K562 (cell line): ENCODE results near the gene COMMD1. TPM values are rescaled to one million over a fixed set of nuclear protein-coding genes. Genes with fewer than 3 reads are reported as not detected.

Experiments used
- ATAC-seq: fragments of 200-7000 bp; cut with Tn5 transposase; 3 replicates; pipeline ENCODE4 v1.9.1; 2020; ENCODE audit warnings: moderate library complexity
- BruUV-seq: library from RNA; stranded (reverse); fragments of 400-500 nt; replicated peaks from 2 replicates; lab custom pipeline; 2021; lab: Mats Ljungman, UMichigan
- CTCF ChIA-PET: fragments of 300-600 bp; formaldehyde crosslinking; extraction: SDS; loops from one replicate; lab custom pipeline; 2021; ENCODE audit warnings: low intra/inter-chr PET ratio; lab: Yijun Ruan, JAX
- POLR2A ChIA-PET: fragments of 300-600, 350-650 bp; sonication (Branson Sonifier 250); formaldehyde crosslinking; extraction: SDS; loops from one replicate; lab custom pipeline; 2021; ENCODE audit warnings: antibody characterized with exemption, inconsistent platforms; lab: Yijun Ruan, JAX
- DNase-seq, 4 experiments: peaks; one replicate each; pipeline versions ENCODE4 v3.0.0 to v3.0.0-alpha.2; 2011 to 2018; ENCODE audit warnings: low spot score in 3 of 4, mixed read lengths in 3 of 4; ENCODE audit errors: extremely low read depth in 1 of 4
- FAIRE-seq: peaks from 2 replicates; lab custom pipeline; 2011; peaks lifted over from hg19 to GRCh38; lab: Jason Lieb, UNC
- H2AFZ ChIP-seq: 2 replicates; pipeline ENCODE4 v1.6.0; 2011; ENCODE audit warnings: low read depth, low read length, control low read depth, inconsistent platforms
- H3K27ac ChIP-seq: fragments of 200-600 bp; 3 replicates; pipeline ENCODE4 v1.8.0; 2011; ENCODE audit warnings: low read depth, mild to moderate bottlenecking, control low read depth, inconsistent platforms, low read length, moderate library complexity, mixed read lengths; ENCODE audit errors: extremely low read depth
- H3K27me3 ChIP-seq, 2 experiments: fragments of 300-600 bp in 1 of 2; 2 replicates in 1 of 2; 3 replicates in 1 of 2; pipeline versions ENCODE4 v1.6.0 to v1.8.0; 2011; ENCODE audit warnings: inconsistent platforms in 2 of 2, low read length in 2 of 2, mild to moderate bottlenecking in 1 of 2, mixed read lengths in 1 of 2, moderate library complexity in 1 of 2; ENCODE audit not compliant: control insufficient read depth in 2 of 2, insufficient read depth in 2 of 2
- H3K36me3 ChIP-seq: fragments of 300-600 bp; 3 replicates; pipeline ENCODE4 v1.8.0; 2011; ENCODE audit warnings: mild to moderate bottlenecking, low read length, inconsistent platforms; ENCODE audit not compliant: control insufficient read depth, insufficient read depth
- H3K4me1 ChIP-seq, 2 experiments: fragments of 200-600 bp in 1 of 2; replicated peaks in 1 of 2; 2 replicates in 1 of 2; 3 replicates in 1 of 2; pipeline versions ENCODE4 v1.5.1 to v1.8.0; 2011; ENCODE audit warnings: inconsistent platforms in 2 of 2, low read length in 2 of 2, mild to moderate bottlenecking in 1 of 2, mixed read lengths in 1 of 2, moderate library complexity in 1 of 2; ENCODE audit not compliant: control insufficient read depth in 2 of 2, insufficient read depth in 2 of 2
- H3K4me2 ChIP-seq: 2 replicates; pipeline ENCODE4 v1.6.1; 2011; ENCODE audit warnings: low read length, control low read depth, inconsistent platforms, mixed read lengths; ENCODE audit not compliant: insufficient read depth
- H3K4me3 ChIP-seq: fragments of 200-600 bp; sonication (generic), shearing (Covaris generic); 2 replicates; pipeline ENCODE4 v1.5.1; 2016; ENCODE audit warnings: control low read depth, inconsistent platforms
- H3K79me2 ChIP-seq: fragments of 200-600 bp; 3 replicates; pipeline ENCODE4 v1.8.0; 2011; ENCODE audit warnings: low read length, inconsistent platforms; ENCODE audit not compliant: control insufficient read depth, insufficient read depth
- H3K9ac ChIP-seq, 2 experiments: 2 replicates each; pipeline versions ENCODE4 v1.6.0 to v1.6.1; 2011; ENCODE audit warnings: low read depth in 2 of 2, low read length in 2 of 2, control low read depth in 1 of 2, inconsistent platforms in 1 of 2, mild to moderate bottlenecking in 1 of 2, mixed read lengths in 1 of 2; ENCODE audit not compliant: insufficient read depth in 1 of 2
- H3K9me1 ChIP-seq: one replicate; pipeline ENCODE4 v1.6.0; 2011; ENCODE audit warnings: inconsistent platforms, mild to moderate bottlenecking, low read length, moderate library complexity; ENCODE audit not compliant: control insufficient read depth, insufficient read depth
- H3K9me3 ChIP-seq: replicated peaks from 2 replicates; pipeline ENCODE4 v1.5.1; 2011; ENCODE audit warnings: low read depth, low read length, inconsistent platforms; ENCODE audit not compliant: control insufficient read depth, insufficient read depth
- H4K20me1 ChIP-seq: replicated peaks from 2 replicates; pipeline ENCODE4 v1.6.1; 2011; ENCODE audit warnings: low read length, inconsistent platforms, mixed read lengths; ENCODE audit not compliant: control insufficient read depth, insufficient read depth
- ARID1B ChIP-seq: fragments of 450-650 bp; IDR thresholded peaks from 2 replicates; pipeline ENCODE4 v1.6.1; 2016; ENCODE audit warnings: antibody characterized with exemption, mild to moderate bottlenecking, inconsistent platforms
- CBX3 ChIP-seq, 2 experiments: IDR thresholded peaks; 1 replicate in 1 of 2; 2 replicates in 1 of 2; pipeline ENCODE4 v1.6.1; 2012; ENCODE audit warnings: inconsistent platforms in 2 of 2, low read length in 2 of 2, borderline replicate concordance in 1 of 2, control low read depth in 1 of 2
- FOSL1 ChIP-seq: fragments of 200-800 bp; sonication (Bioruptor generic); conservative IDR thresholded peaks from 2 replicates; pipeline ENCODE4 v1.6.1; 2016; ENCODE audit warnings: missing genetic modification characterization, missing compliant biosample characterization
- FOXO4 ChIP-seq: fragments of 450-650 bp; formaldehyde crosslinking; IDR thresholded peaks from 2 replicates; pipeline ENCODE4 v1.4.0; 2020; ENCODE audit warnings: mild to moderate bottlenecking, moderate library complexity
- FOXP4 ChIP-seq: sonication (generic); formaldehyde crosslinking; IDR thresholded peaks from 2 replicates; pipeline ENCODE4 v1.8.0; 2022; ENCODE audit warnings: mild to moderate bottlenecking, missing genetic modification reagents, borderline replicate concordance
- GTF2F1 ChIP-seq: IDR thresholded peaks from 2 replicates; pipeline ENCODE4 v1.6.1; 2011; ENCODE audit warnings: low read depth, low read length, improper control_type of control experiment
- PATZ1 ChIP-seq: fragments of 250-450 bp; sonication (Bioruptor Pico); IDR thresholded peaks from 2 replicates; pipeline ENCODE4 v1.5.0; 2020; ENCODE audit warnings: mild to moderate bottlenecking, borderline replicate concordance
- PHB ChIP-seq: fragments of 250-450 bp; sonication (Bioruptor Pico); IDR thresholded peaks from 2 replicates; pipeline ENCODE4 v1.5.0; 2021
- PHF21A ChIP-seq: fragments of 450-650 bp; IDR thresholded peaks from 2 replicates; pipeline ENCODE4 v1.6.1; 2017; ENCODE audit warnings: low read depth, borderline replicate concordance
- POLR2G ChIP-seq: fragments of 200-400 bp; formaldehyde crosslinking; IDR thresholded peaks from 2 replicates; pipeline ENCODE4 v1.6.1; 2017; ENCODE audit warnings: low read depth, mild to moderate bottlenecking, antibody characterized with exemption, low read length, moderate library complexity
- RB1 ChIP-seq: fragments of 450-650 bp; IDR thresholded peaks from 2 replicates; pipeline ENCODE4 v1.6.1; 2017; ENCODE audit warnings: low read depth, mild to moderate bottlenecking
- SMARCA4 ChIP-seq: fragments of 450-650 bp; IDR thresholded peaks from 2 replicates; pipeline ENCODE4 v1.6.1; 2016
- TAF15 ChIP-seq: fragments of 200-400 bp; formaldehyde crosslinking; IDR thresholded peaks from 2 replicates; pipeline ENCODE4 v1.6.1; 2017; ENCODE audit warnings: mild to moderate bottlenecking, low read depth, low read length, moderate library complexity
- TBP ChIP-seq: optimal IDR thresholded peaks from 2 replicates; pipeline ENCODE3; 2011; ENCODE audit warnings: low read depth, low read length, improper control_type of control experiment
- U2AF1 ChIP-seq: fragments of 200-400 bp; formaldehyde crosslinking; optimal IDR thresholded peaks from 2 replicates; pipeline ENCODE3; 2017; ENCODE audit warnings: mild to moderate bottlenecking, low read depth, low read length, moderate library complexity
- ZNF143 ChIP-seq: sonication (generic); formaldehyde crosslinking; IDR thresholded peaks from 2 replicates; pipeline ENCODE4 v1.9.0; 2022; ENCODE audit warnings: mild to moderate bottlenecking, missing genetic modification reagents
- ZNF146 ChIP-seq: IDR thresholded peaks from one replicate; pipeline ENCODE4 v1.6.1; 2018; ENCODE audit warnings: missing compliant biosample characterization; ENCODE audit not compliant: unreplicated experiment
- ZNF174 ChIP-seq: fragments of 250-450 bp; sonication (Bioruptor Pico); IDR thresholded peaks from 2 replicates; pipeline ENCODE4 v1.4.0; 2020; ENCODE audit warnings: mild to moderate bottlenecking
- ZNF76 ChIP-seq: fragments of 250-450 bp; sonication (Bioruptor Pico); IDR thresholded peaks from 2 replicates; pipeline ENCODE4 v1.4.0; 2020; ENCODE audit warnings: mild to moderate bottlenecking, moderate library complexity, borderline replicate concordance
- ZNF766 ChIP-seq: fragments of 200-800 bp; sonication (Bioruptor generic); conservative IDR thresholded peaks from 2 replicates; pipeline ENCODE4 v1.6.1; 2016; ENCODE audit warnings: missing genetic modification characterization, missing compliant biosample characterization
- in situ Hi-C: fragments of 300-500 bp; cut with MboI; formaldehyde crosslinking; loops from 4 replicates; pipeline ENCODE4 v1.15.0; 2018; ENCODE audit warnings: inconsistent platforms, mixed read lengths
- intact Hi-C: fragments of 100-400 bp; cut with micrococcal nuclease; formaldehyde crosslinking; loops from 2 replicates; pipeline ENCODE4 v1.14.2; 2022
- polyA plus RNA-seq, 8 experiments: library from polyadenylated mRNA; depleted of rRNA in 4 of 8; stranded (reverse) in 5 of 8; unstranded in 3 of 8; fragments of >200 nt; fragmentation: Nextera tagmentation in 2 of 8; fragmentation: Illumina TruSeq in 1 of 8; extraction: Ambion mirVana in 2 of 8; extraction: Trizol in 1 of 8; gene quantifications; 2 replicates each; pipeline versions ENCODE4 v1.2.1 to v1.2.3, GENCODE V29; 2011 to 2014; ENCODE audit warnings: inconsistent platforms in 1 of 8, missing spikeins in 1 of 8
- total RNA-seq, 7 experiments: library from RNA; depleted of rRNA in 6 of 7; stranded (reverse); fragments of >200 nt in 6 of 7; fragmentation: Illumina TruSeq in 2 of 7; extraction: Trizol in 2 of 7; gene quantifications; 2 replicates each; pipeline versions ENCODE4 v1.2.1 to v1.2.3, GENCODE V29; 2011 to 2021; ENCODE audit warnings: low replicate concordance in 1 of 7

Gene COMMD1
- total and polyA plus RNA-seq, 9 of the 15 experiments (the other 6 are each of a cell fraction or from before 2014, with no cell fraction given), result 14.4 to 77.0 (median 21.4) TPM

DNA sequence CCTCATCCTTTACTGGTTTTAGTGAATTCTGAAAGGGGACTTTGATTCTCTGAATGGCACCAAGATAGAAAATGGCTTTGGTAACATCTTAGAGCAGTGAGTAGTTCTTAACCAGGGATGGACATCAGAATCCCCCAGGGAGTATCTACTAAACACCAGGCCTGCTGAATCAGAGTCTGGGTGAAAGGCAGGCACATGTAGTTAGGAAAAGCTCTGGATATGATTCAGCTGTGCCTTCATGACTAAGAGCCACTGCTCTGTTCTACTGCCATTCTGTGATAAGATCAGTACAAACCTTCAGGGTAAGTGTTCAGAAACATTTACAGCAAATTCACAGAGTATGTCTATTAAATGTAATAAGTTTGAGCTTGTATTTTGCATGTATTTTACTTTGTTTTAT lies 244.2 kb downstream of the COMMD1 start:
- Histone ChIP-seq H3K9ac (no peak overlapping the region), H3K79me2 (no peaks in the 10 kb centered on the region), H3K4me1 (peaks cover 0 to 7% of the 10 kb centered on the region in 2 experiments; a peak in 2 of 5 replicates), H3K27ac (no peak overlapping the region), H3K4me2 (no peak overlapping the region), H3K4me3 (no peak overlapping the region), H2AFZ (no peak overlapping the region), H3K9me1 (no peaks in the 10 kb centered on the region), H4K20me1 (no peaks in the 10 kb centered on the region), H3K36me3 (no peaks in the 10 kb centered on the region), H3K9me3 (no peaks in the 10 kb centered on the region), H3K27me3 (no peaks in the 10 kb centered on the region)
- ChIA-PET POLR2A (interaction anchor here (0.8 kb wide), 1 partner anchor 164 kb away, joined by 4 read pairs; no protein-coding TSS in a partner anchor), CTCF (no interaction called here)
- intact Hi-C loops, result loop anchor here (5.0 kb wide), 1 partner anchor 148 kb away; no protein-coding TSS in a partner anchor
- peak; percentile 69 for ATAC-seq
- no TSS peak for BruUV-seq
- in situ Hi-C loops, result no loop called here
- peak in 3 of 4 experiments; percentile 16 to 47 (median 17) for DNase-seq
- peak; percentile 77 for FAIRE-seq
- no peak for TF ChIP-seq ZNF146 (CRISPR knock-in tag)
- TF ChIP-seq ZNF143 (CRISPR knock-in tag), result no peak
- no peak for TF ChIP-seq GTF2F1
- TF ChIP-seq FOSL1 (tag), result peak; percentile 86
- TF ChIP-seq ZNF76, result no peak
- TF ChIP-seq PHF21A, result no peak
- TF ChIP-seq ZNF174, result no peak
- TF ChIP-seq FOXP4 (CRISPR knock-in tag), result no peak
- no peak for TF ChIP-seq POLR2G
- no peak for TF ChIP-seq TBP
- TF ChIP-seq TAF15, result no peak
- TF ChIP-seq PATZ1 (CRISPR knock-in tag), result no peak
- no peak for TF ChIP-seq ZNF766 (CRISPR knock-in tag)
- peak; percentile 32; the same call in 1 of the 2 replicates for TF ChIP-seq ARID1B
- no peak for TF ChIP-seq RB1
- TF ChIP-seq PHB (CRISPR knock-in tag), result no peak
- peak; percentile 59 for TF ChIP-seq SMARCA4
- TF ChIP-seq CBX3 (IDR thresholded peaks at IDR 0.05; ENCODE audit: borderline replicate concordance in 1 of 2, low read length in 2 of 2), result no peak
- TF ChIP-seq FOXO4 (CRISPR knock-in tag), result no peak
- TF ChIP-seq U2AF1, result no peak
